COR-L47 (cell line): ENCODE results near the gene BCL2L2.

Source experiments
- DNase-seq: peaks from one replicate; lab custom pipeline; 2025; lab: John Stamatoyannopoulos, UW

The BCL2L2 gene

GRCh38 chr14:23355871-23356435, 49.3 kb downstream of the BCL2L2 start:
- no peak for DNase-seq

DNA sequence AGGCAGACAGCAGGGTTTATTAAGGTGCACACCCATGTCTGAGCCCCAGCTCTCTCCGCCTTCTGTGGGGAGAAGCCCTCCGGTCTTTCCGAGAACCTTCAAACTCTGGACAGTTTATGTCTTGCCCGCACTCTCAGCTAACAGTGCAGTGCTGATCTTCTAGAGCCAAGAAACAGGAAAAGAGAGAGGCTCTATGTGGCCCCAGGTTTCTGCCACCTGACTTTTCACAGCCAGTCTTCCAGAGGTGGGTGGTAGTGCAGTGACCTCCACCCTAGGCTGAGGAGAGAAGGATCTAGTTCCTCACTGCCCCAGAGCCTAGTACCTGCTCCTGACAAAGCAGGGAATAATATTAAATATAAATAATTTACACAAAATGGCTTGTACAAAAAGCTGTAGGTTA, 50.0 kb downstream of the BCL2L2 start:
- no peak for DNase-seq

DNA sequence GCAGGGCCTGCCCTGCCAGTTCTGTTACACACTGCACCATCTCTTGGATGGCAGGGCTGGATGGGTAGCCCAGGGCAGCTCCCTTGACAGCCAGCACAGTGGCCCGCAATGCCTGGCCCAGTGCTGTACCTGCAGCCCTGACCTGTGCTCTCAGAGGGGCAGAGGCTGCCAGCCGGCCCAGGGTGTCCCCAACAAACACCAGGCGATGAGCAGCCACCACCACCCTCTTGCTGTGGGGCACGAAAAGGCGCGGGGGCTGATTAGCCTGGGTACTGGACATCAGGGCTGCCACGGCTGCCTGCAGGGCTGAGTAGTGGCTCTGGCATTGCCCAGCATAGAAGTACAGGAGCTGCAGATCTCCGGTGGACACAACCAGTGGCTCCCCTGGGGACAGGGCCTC, 50.6 kb downstream of the BCL2L2 start:
- no peak for DNase-seq

GRCh38 chr14:23358042-23358441, 51.4 kb downstream of the BCL2L2 start:
- DNase-seq: no peak

DNA sequence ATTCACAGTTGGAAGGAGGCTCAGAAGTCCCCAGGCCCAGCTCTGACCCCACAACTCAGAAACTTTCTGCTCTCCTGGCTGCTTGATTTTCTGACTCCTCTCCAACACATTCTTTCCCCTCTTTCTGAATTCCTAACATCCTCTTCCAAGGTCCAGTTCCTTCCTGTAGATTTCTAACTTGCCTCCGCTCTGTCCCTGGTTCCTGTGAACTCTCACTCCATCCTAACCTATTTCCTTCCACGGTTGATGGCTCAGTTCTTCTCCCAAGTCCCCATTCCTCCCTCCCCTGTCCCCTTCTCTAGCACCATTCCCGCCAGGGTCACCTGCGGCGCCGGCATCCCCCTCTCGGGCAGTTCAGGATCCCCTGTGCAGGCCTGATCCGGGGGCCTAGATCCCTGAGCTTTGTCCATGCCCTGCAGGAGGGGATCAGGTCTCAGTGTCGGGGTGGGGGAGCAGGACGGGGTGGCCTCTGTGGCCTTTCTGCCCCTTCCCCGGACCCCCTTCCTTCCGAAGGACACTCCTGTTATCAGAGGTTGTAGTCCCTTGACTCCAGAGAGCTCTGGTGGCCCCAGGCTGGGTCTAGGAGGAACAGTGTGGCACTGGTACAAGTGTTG, 52.0 kb downstream of the BCL2L2 start:
- no peak for DNase-seq

GRCh38 chr14:23359167-23359626, 52.6 kb downstream of the BCL2L2 start:
- DNase-seq: no peak

- no peak for DNase-seq
These were observed 53.3 kb downstream of the BCL2L2 start for GRCh38 chr14:23359722-23360447.

- no peak for DNase-seq
These were observed 53.9 kb downstream of the BCL2L2 start for GRCh38 chr14:23360496-23360895.

DNA sequence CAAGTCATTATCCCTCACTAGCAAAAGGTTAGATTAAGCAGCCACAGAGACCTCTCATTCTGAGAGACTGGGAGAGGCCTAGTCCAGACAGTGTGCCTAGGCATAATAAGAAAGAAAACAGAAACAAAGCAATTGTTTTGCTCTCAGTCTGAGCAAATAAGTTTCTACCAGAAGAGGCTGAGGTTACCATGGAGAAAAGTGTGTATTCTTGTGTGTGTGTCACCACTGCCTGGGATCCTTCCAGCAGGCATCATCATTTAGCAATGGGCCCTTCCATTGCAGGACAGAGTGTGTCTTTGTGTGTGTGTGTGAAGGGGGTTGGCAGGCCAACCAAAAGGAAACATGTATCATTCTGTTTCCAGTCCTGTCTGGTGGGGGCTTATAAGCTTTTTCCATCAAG, 54.7 kb downstream of the BCL2L2 start:
- no peak for DNase-seq
